AG04450 (cell line): ENCODE results near the gene PDZRN3. TPM values are rescaled to one million over a fixed set of nuclear protein-coding genes. Genes with fewer than 3 reads are reported as not detected.

Experiments
- CTCF ChIA-PET: fragments of 300-600, 350-600 bp; formaldehyde crosslinking; extraction: SDS; loops from one replicate; lab custom pipeline; 2022; ENCODE audit warnings: antibody characterized with exemption, inconsistent platforms; lab: Charles Lee
- POLR2A ChIA-PET: fragments of 350-600 bp; formaldehyde crosslinking; extraction: SDS; loops from one replicate; lab custom pipeline; 2021; ENCODE audit warnings: antibody characterized with exemption, inconsistent platforms; lab: Yijun Ruan, JAX
- DNase-seq: peaks from one replicate; pipeline ENCODE4 v3.0.0-alpha.2; 2011; ENCODE audit warnings: low read depth, low spot score
- H3K27ac ChIP-seq: one replicate; pipeline ENCODE4 v1.5.1; 2012; ENCODE audit warnings: low read depth, low read length, control low read depth
- H3K27me3 ChIP-seq: one replicate; pipeline ENCODE4 v1.6.0; 2012; ENCODE audit warnings: low read length; ENCODE audit not compliant: control insufficient read depth, insufficient read depth
- H3K4me3 ChIP-seq: 2 replicates; pipeline ENCODE4 v1.5.1; 2011; ENCODE audit warnings: mild to moderate bottlenecking, low read depth, low read length, control low read depth
- H3K9me3 ChIP-seq: 2 replicates; pipeline ENCODE4 v1.5.1; 2012; ENCODE audit warnings: low read length; ENCODE audit not compliant: control insufficient read depth, insufficient read depth
- CTCF ChIP-seq: IDR thresholded peaks from 2 replicates; pipeline ENCODE4 v1.5.1; 2011; ENCODE audit warnings: low read depth, low read length, control low read depth, inconsistent platforms
- polyA plus RNA-seq: library from polyadenylated mRNA; depleted of rRNA; stranded (reverse); fragments of >200 nt; gene quantifications from 2 replicates; pipeline ENCODE4 v1.2.3, GENCODE V29; 2011

The PDZRN3 gene
- polyA plus RNA-seq, 1 experiment, result 14.7 TPM

- ChIA-PET CTCF (interaction anchor here (1.2 to 1.8 kb wide), 4 partner anchors 16 to 400 kb away, joined by 3 to 10 read pairs (median 6); no protein-coding TSS in a partner anchor), POLR2A (no interaction called here)
- H3K4me3 ChIP-seq, result no peak overlapping the region
- TF ChIP-seq CTCF, result no peak
- no peaks in the 10 kb centered on the region for H3K9me3 ChIP-seq
- H3K27ac ChIP-seq, result no peak overlapping the region
- DNase-seq, result no peak
- no peaks in the 10 kb centered on the region for H3K27me3 ChIP-seq
These were observed 175.9 kb downstream of the PDZRN3 start for GRCh38 chr3:73448761-73449301.

- no peaks in the 10 kb centered on the region for H3K9me3 ChIP-seq
- no peak for TF ChIP-seq CTCF
- no peak overlapping the region for H3K27ac ChIP-seq
- H3K27me3 ChIP-seq, result no peaks in the 10 kb centered on the region
- H3K4me3 ChIP-seq, result no peak overlapping the region
- POLR2A ChIA-PET, result no interaction called here
- CTCF ChIA-PET, result interaction anchor here (1.3 to 1.8 kb wide), 3 partner anchors 15 to 401 kb away, joined by 3 to 10 read pairs (median 8); no protein-coding TSS in a partner anchor
- no peak for DNase-seq
These were observed 176.7 kb downstream of the PDZRN3 start for GRCh38 chr3:73448041-73448440.

DNA sequence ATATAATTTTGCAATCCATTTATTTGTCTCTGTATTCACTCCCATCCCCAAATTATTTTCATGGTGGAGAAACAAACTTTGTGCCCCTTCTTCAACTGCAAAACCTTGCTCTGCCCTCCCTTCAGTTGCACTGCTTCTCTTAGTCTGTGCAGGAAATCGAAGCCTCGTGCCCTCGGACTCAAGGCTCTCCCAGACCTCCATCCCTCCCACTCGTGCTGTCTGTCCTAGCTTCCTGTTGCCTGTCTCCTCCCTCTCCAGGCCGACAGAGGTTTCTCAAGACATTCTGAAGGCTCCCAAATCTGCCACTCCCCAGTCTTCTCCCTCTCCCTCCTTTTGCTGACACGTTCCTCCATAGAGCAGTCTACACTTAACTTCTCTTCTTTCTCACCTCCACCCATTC, 177.6 kb downstream of the PDZRN3 start:
- TF ChIP-seq CTCF, result no peak
- ChIA-PET CTCF (interaction anchor here (1.8 to 3.2 kb wide), 2 partner anchors 14 to 56 kb away, joined by 8 to 12 read pairs; no protein-coding TSS in a partner anchor), POLR2A (no interaction called here)
- DNase-seq, result no peak
- Histone ChIP-seq H3K27ac (no peak overlapping the region), H3K4me3 (no peak overlapping the region), H3K9me3 (no peaks in the 10 kb centered on the region), H3K27me3 (no peaks in the 10 kb centered on the region)

GRCh38 chr3:73446467-73447110, 178.2 kb downstream of the PDZRN3 start:
- ChIA-PET CTCF (interaction anchor here (3.2 kb wide), 1 partner anchor 13 kb away, joined by 12 read pairs; no protein-coding TSS in a partner anchor), POLR2A (no interaction called here)
- Histone ChIP-seq H3K27me3 (no peaks in the 10 kb centered on the region), H3K4me3 (no peak overlapping the region), H3K27ac (no peak overlapping the region), H3K9me3 (no peaks in the 10 kb centered on the region)
- TF ChIP-seq CTCF, result no peak
- no peak for DNase-seq

- no peak for TF ChIP-seq CTCF
- POLR2A ChIA-PET, result no interaction called here
- Histone ChIP-seq H3K4me3 (no peak overlapping the region), H3K9me3 (no peaks in the 10 kb centered on the region), H3K27me3 (no peaks in the 10 kb centered on the region), H3K27ac (no peak overlapping the region)
- CTCF ChIA-PET, result interaction anchor here (0.7 to 2.1 kb wide), 2 partner anchors 11 to 406 kb away, joined by 6 read pairs; no protein-coding TSS in a partner anchor
- no peak for DNase-seq
These were observed 181.9 kb downstream of the PDZRN3 start for GRCh38 chr3:73442886-73443285.
